ENCODE results near the gene GDF10. TPM values are rescaled to one million over a fixed set of nuclear protein-coding genes. Genes with fewer than 3 reads are reported as not detected.

Gene GDF10
- total and polyA plus RNA-seq, 9 of the 15 experiments (the other 6 are each of a cell fraction or from before 2014, with no cell fraction given), result 0.03 to 0.20 (median 0.11) TPM; not detected in 6

- TF ChIP-seq SLC30A9 (CRISPR knock-in tag; IDR thresholded peaks at IDR 0.05) (no peak), JUND (IDR thresholded peaks at IDR 0.05; ENCODE audit: borderline replicate concordance, low read depth, low read length) (no peak), JUND (tag; IDR thresholded peaks at IDR 0.05; ENCODE audit: borderline replicate concordance, low read depth, low read length) (no peak), ZNF407 (IDR thresholded peaks at IDR 0.05; ENCODE audit: low read depth) (no peak), POLR3G (IDR thresholded peaks at IDR 0.05; ENCODE audit: extremely low read depth, insufficient read length, insufficient replicate concordance) (no peak)
These were observed 17.3 kb downstream of the GDF10 start (continued) for GRCh38 chr10:47317251-47317650.

Measured in K562 (cell line).